GM18517 (cell line): ENCODE data around the gene TNFAIP8L2.
"Not testable (repeated sequence)": the region's sequence is repeated elsewhere in the genome, so short reads cannot be mapped to it uniquely, and the experiment has no call there.

Experiments
- ATAC-seq: cut with Tn5 transposase; IDR thresholded peaks from one replicate; pipeline ENCODE4 v1.9.1; 2021; ENCODE audit warnings: mild to moderate bottlenecking, moderate library complexity; ENCODE audit not compliant: unreplicated experiment

TNFAIP8L2 gene

GRCh38 chr1:151187205-151187604 lies 30.8 kb downstream of the TNFAIP8L2 start:
- ATAC-seq, result no peak

DNA sequence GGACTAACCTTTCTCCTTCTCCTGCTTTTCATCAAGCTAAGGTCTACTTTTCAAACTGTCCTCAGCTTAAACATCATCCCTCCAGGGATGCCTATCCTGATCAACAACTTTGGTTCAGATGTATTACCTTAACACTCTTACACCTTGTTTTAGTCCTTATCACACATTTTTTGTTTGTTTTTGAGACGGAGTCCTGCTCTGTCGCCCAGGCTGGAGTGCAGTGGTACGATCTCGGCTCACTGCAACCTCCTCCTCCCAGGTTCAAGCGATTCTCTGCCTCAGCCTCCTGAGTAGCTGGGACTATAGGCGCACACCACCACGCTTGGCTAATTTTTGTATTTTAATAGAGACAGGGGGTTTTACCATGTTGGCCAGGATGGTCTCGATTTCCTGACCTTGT lies 32.2 kb downstream of the TNFAIP8L2 start:
- ATAC-seq, result not testable (repeated sequence)

GRCh38 chr1:151189637-151190445 lies 33.4 kb downstream of the TNFAIP8L2 start, which contains the start of gene VPS72:
Gene VPS72 (minus strand): TSS chr1:151190197. CDS start chr1:151190121, 76 bp downstream.
- peak; percentile 87 for ATAC-seq

DNA sequence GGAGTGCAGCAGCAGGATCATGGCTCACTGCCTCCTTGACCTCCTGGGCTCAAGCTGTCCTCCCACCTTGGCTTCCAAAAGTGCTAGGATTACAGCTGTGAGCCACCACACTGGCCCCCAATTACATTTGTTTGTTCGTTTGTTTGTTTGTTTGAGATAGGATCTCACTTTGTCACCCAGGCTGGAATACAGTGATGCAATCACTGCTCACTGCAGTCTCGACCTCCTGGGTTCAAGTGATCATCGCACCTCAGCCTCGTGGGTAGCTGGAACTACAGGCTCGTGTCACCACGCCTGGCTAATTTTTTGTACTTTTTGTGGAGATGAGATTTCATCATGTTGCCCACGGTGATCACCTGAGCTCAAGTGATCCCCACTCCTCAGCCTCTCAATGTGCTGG lies 35.6 kb downstream of the TNFAIP8L2 start:
- ATAC-seq, result no peak

- ATAC-seq, result no peak
Observed at GRCh38 chr1:151193304-151193703, 36.9 kb downstream of the TNFAIP8L2 start.

- no peak for ATAC-seq
Observed at GRCh38 chr1:151193856-151194255, 37.4 kb downstream of the TNFAIP8L2 start.

DNA sequence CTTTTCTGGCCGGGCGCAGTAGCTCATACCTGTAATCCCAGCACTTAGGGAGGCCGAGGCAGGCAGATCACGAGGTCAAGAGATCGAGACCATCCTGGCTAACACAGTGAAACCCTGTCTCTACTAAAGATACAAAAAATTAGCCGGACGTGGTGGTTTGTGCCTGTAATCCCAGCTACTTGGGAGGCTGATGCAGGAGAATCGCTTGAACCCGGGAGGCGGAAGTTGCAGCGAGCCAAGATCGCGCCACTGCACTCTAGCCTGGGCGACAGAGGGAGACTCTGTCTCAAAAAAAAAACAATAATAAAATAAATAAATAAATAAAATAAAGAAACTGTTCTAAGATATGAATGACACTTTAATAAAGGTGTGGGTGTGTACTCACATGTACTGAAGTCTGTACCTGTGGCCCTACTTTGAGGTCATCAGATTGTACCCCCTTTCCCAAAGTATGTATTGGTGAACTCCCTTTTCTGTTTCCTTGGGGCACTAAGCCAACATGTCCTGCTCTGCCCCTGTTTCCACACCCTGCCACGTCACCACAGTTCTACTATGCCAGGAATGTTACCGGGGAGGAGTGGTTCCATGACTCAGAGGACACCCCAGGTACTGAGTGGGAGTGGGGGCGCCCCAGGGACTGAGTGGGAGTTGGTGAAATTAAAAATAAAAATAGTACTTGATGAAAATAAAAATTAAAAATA lies 38.6 kb downstream of the TNFAIP8L2 start:
- not testable (repeated sequence) for ATAC-seq

DNA sequence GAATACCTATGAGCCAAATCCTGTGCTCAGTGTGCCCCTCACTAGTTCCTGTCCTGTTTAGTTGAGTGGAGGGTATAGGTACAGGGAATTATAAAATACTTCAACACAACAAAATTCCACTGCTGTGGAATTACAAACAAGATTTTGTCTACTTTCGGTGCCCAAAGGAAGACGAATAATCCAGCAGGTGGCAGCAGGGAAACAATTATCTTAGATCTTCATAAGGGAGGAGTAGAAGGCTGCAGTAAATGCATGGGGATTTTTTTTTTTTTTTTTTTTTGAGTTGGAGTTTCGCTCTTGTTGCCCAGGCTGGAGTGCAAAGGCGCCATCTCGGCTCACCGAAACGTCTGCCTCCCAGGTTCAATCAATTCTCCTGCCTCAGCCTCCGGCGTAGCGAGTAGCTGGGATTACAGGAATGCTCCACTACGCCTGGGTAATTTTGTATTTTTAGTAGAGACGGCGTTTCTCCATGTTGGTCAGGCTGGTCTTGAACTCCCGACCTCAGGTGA lies 39.9 kb downstream of the TNFAIP8L2 start:
- no peak for ATAC-seq

- ATAC-seq, result no peak
Observed at GRCh38 chr1:151197863-151198253, 41.4 kb downstream of the TNFAIP8L2 start.

GRCh38 chr1:151198254-151199127 lies 42.0 kb downstream of the TNFAIP8L2 start, which contains the start of gene PIP5K1A:
Gene PIP5K1A (plus strand): TSS chr1:151198552. CDS start chr1:151198997, 445 bp downstream.
- ATAC-seq, result peak; percentile 84

DNA sequence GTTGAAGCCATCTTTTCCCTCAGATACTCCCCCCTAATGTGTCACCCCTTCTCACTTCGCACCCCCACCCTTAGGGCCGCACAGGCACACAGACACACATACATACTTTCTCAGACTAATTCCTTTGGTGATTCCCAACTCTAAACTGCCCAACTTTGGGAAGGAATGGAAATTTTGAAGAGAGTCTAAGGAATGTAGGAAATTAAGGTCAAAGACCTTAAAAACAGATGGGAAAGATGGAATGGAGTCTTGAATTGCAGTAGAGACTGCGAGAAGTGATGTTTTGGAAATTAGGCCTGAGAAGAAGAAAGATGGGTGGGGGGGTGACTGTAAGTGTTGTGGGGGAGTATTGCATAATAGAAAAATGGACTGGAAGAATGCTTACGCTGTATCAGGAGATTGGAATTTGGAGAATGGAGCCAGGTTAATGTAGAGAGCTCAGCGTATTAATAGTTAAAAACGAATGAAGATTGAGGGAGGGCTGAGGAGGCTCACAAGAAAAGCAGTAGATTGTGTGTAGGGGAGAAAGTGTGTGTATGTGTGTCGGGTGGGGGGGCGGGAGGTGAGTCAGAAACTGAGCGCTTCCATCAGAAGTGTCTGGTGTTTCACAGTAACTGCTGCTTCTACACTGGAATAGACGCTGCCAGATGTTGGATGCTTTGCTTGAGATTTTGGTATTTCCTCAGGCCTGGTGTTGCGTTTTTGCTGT lies 43.6 kb downstream of the TNFAIP8L2 start:
- no peak for ATAC-seq

DNA sequence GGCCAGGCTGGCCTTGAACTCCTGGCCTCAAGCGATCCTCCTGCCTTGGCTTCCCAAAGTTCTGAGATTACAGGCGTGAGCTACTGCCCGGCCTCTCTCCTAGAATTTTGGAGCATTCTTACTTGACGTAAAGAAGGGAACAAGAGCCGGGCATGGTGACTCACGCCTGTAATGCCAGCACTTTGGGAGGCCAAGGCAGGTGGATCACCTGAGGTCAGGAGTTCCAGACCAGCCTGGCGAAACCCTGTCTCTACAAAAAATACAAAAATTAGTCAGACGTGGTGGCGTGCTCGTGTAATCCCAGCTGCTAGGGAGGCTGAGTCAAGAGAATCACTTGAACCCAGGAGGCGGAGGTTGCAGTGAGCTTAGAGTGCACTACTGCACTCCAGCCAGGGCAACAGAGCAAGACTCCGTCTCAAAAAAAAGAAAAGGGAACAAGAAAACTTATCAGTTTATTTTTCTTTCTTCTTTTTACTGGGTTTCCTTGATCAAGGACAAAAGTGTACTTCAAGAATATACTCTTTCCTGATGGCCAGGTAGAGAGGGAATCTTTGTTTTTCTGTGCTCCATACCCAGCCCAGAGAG lies 49.0 kb downstream of the TNFAIP8L2 start:
- not testable (repeated sequence) for ATAC-seq
